ENCODE measurements around the gene ACOX2. TPM values are rescaled to one million over a fixed set of nuclear protein-coding genes. Genes with fewer than 3 reads are reported as not detected.

Gene ACOX2
- total RNA-seq, 1 experiment from 2014 or later, result 7.2 TPM

GRCh38 chr3:58484722-58485069, 52.3 kb downstream of the ACOX2 start:
- no peak overlapping the region for H3K27ac ChIP-seq (ENCODE audit: low read depth, low read length, poor library complexity, severe bottlenecking)
- H3K27me3 ChIP-seq (replicated peaks; ENCODE audit: insufficient read depth, low read depth, low read length, poor library complexity), result no peaks in the 10 kb centered on the region
- ChIA-PET CTCF (no interaction called here), POLR2A (ENCODE audit: low non-redundant PET) (no interaction called here)
- TF ChIP-seq EZH2 (IDR thresholded peaks at IDR 0.05; ENCODE audit: borderline replicate concordance, low read depth, low read length, poor library complexity, severe bottlenecking) (no peak), CTCF (conservative IDR thresholded peaks at IDR 0.05; ENCODE audit: low read depth, low read length) (no peak)
- BruUV-seq (replicated peaks), result no TSS peak
- intact Hi-C loops (cut with micrococcal nuclease; ENCODE audit: unreplicated experiment), result no loop called here
- H3K9me3 ChIP-seq (ENCODE audit: low read depth, low read length, poor library complexity, severe bottlenecking), result no peaks in the 10 kb centered on the region
- H3K4me1 ChIP-seq (ENCODE audit: insufficient read depth, low read length, poor library complexity, severe bottlenecking), result peaks cover 3% of the 10 kb centered on the region
- no peak for DNase-seq (ENCODE audit: low spot score)
- no peak overlapping the region for H3K4me3 ChIP-seq (ENCODE audit: low read depth, low read length, poor library complexity, severe bottlenecking)
- no peaks in the 10 kb centered on the region for H3K36me3 ChIP-seq (ENCODE audit: insufficient read depth, low read length, poor library complexity, severe bottlenecking)

GRCh38 chr3:58484045-58484721, 52.8 kb downstream of the ACOX2 start:
- CTCF ChIA-PET, result no interaction called here

DNA sequence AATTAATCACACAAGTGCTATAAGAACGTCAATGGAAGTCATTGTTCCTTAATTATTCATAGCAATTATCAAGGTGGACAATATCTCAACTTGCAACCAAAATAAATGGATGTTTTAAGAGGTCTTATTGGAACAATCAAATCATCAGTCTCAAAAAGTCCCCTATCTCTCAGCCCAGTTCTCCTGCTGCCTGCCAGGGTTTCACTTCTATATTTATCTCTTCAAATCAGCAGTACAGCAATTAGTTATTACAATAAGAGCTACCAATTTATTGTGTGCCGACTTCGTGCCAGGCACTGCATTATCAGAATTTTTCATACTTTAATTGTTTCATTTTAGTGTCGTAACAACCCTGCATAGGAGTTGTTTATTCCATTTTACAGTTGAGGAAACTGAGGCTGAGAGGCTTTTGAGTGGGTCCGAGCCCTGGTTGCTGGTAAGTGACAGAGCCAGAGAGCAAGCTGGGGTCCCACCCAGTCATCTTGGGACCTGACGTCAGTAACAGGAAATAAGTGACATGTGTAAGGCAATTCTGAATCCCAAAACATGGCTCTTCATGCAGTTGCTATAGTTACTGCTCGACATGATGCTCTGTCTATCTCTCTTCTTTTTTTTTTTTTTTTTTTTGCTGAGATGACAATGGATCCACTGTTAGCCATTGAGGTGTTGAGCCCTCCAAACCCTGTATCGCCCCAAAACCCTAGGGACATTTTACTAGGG, 53.9 kb downstream of the ACOX2 start:
- intact Hi-C loops (cut with micrococcal nuclease; ENCODE audit: unreplicated experiment), result no loop called here
- BruUV-seq (replicated peaks), result no TSS peak
- no peaks in the 10 kb centered on the region for H3K27me3 ChIP-seq (replicated peaks; ENCODE audit: insufficient read depth, low read depth, low read length, poor library complexity)
- TF ChIP-seq CTCF (conservative IDR thresholded peaks at IDR 0.05; ENCODE audit: low read depth, low read length), result no peak
- TF ChIP-seq EZH2 (IDR thresholded peaks at IDR 0.05; ENCODE audit: borderline replicate concordance, low read depth, low read length, poor library complexity, severe bottlenecking), result no peak
- POLR2A ChIA-PET (ENCODE audit: low non-redundant PET), result no interaction called here
- peaks cover 3% of the 10 kb centered on the region for H3K4me1 ChIP-seq (ENCODE audit: insufficient read depth, low read length, poor library complexity, severe bottlenecking)
- CTCF ChIA-PET, result no interaction called here
- no peaks in the 10 kb centered on the region for H3K36me3 ChIP-seq (ENCODE audit: insufficient read depth, low read length, poor library complexity, severe bottlenecking)
- DNase-seq (ENCODE audit: low spot score), result no peak
- H3K27ac ChIP-seq (ENCODE audit: low read depth, low read length, poor library complexity, severe bottlenecking), result no peak overlapping the region
- H3K4me3 ChIP-seq (ENCODE audit: low read depth, low read length, poor library complexity, severe bottlenecking), result no peak overlapping the region
- no peaks in the 10 kb centered on the region for H3K9me3 ChIP-seq (ENCODE audit: low read depth, low read length, poor library complexity, severe bottlenecking)

More at GRCh38 chr3:58484045-58484721, 52.8 kb downstream of the ACOX2 start:
- H3K4me1 ChIP-seq (ENCODE audit: insufficient read depth, low read length, poor library complexity, severe bottlenecking), result peaks cover 3% of the 10 kb centered on the region
- H3K9me3 ChIP-seq (ENCODE audit: low read depth, low read length, poor library complexity, severe bottlenecking), result no peaks in the 10 kb centered on the region
- H3K4me3 ChIP-seq (ENCODE audit: low read depth, low read length, poor library complexity, severe bottlenecking), result no peak overlapping the region
- intact Hi-C loops (cut with micrococcal nuclease; ENCODE audit: unreplicated experiment), result no loop called here
- no peak overlapping the region for H3K27ac ChIP-seq (ENCODE audit: low read depth, low read length, poor library complexity, severe bottlenecking)
- H3K27me3 ChIP-seq (replicated peaks; ENCODE audit: insufficient read depth, low read depth, low read length, poor library complexity), result no peaks in the 10 kb centered on the region
- H3K36me3 ChIP-seq (ENCODE audit: insufficient read depth, low read length, poor library complexity, severe bottlenecking), result no peaks in the 10 kb centered on the region
- no peak for DNase-seq (ENCODE audit: low spot score)
- TF ChIP-seq EZH2 (IDR thresholded peaks at IDR 0.05; ENCODE audit: borderline replicate concordance, low read depth, low read length, poor library complexity, severe bottlenecking) (no peak), CTCF (conservative IDR thresholded peaks at IDR 0.05; ENCODE audit: low read depth, low read length) (no peak)
- POLR2A ChIA-PET (ENCODE audit: low non-redundant PET), result no interaction called here
- BruUV-seq (replicated peaks), result no TSS peak

Measured in A673 (cell line).